CMK (cell line): ENCODE data around the gene CAMKK1.
"Not testable (repeated sequence)": the region's sequence is repeated elsewhere in the genome, so short reads cannot be mapped to it uniquely, and the experiment has no call there.

ENCODE experiments used
- DNase-seq: peaks from one replicate; pipeline ENCODE4 v3.0.0-alpha.2; 2010; ENCODE audit warnings: low read depth

CAMKK1 gene

DNA sequence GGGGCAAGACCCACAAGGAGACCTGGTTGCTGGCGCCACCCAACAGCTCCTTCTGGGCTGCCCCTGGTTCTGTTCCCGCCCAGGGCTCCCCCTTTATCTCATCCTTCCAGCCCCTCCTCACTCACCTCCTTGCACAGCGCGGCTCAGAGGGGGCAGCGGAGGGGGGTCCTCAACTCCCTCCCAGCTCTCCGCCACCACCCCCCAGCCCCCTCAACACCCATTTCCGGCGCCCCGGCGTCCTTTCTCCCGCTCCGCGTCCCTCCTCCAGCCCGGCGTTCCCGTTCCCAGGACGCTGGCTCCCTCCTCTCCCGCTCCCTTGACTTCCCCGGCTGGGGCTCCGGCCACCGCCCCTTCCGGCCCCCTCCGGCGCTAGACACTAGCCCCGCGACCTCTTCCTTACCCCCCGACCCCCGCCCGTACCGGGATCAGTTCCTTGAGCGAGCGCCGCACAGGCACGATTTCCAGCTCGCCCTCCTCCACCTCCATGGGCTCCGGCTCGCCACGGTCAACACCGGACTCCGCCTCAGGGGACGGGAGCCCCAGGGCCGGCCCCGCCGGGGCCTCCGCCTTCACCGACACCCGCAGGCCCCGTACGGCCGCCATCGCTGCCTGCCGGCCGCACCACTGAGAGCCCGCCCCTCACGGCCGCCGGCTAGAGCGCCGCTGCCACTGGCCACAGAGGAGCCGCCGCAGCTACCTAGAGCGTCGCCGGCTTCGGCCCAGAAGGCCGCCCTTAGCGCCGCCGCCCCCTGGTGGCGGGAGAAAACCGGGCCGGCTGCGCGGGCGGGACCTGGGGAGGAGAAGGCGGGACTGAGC is 47.0 kb downstream of the CAMKK1 start, which contains the start of gene NCBP3:
Gene NCBP3 (minus strand): TSS at position 626 of the 816 bp plus-strand sequence. CDS start 23 bp downstream, at position 603.
- peak; percentile 58 for DNase-seq

- DNase-seq: no peak
These were observed 47.6 kb downstream of the CAMKK1 start for GRCh38 chr17:3845291-3845620.

- DNase-seq: not testable (repeated sequence)
These were observed 48.3 kb downstream of the CAMKK1 start for GRCh38 chr17:3844556-3844955.

- no peak for DNase-seq
These were observed 48.8 kb downstream of the CAMKK1 start for GRCh38 chr17:3843935-3844516.

DNA sequence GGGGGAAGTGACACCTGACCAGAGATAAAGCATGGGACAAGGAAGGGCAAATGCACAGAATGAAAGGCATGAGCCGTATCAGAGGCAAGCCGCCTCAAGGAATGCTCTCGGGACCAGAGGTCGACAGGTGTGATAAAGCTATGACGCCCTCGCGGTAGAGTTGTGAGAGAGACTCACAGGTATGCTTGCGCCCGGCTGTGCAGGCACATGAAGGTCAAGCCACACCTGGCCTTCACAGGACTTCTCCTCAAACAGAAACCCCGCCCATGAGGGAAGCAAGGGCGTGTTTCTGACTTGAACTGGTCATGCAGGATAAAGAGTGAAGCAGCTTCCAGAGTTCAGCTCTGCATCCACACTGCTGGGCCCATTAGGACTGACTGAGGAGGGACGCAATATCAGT is 54.6 kb downstream of the CAMKK1 start:
- DNase-seq: no peak

DNA sequence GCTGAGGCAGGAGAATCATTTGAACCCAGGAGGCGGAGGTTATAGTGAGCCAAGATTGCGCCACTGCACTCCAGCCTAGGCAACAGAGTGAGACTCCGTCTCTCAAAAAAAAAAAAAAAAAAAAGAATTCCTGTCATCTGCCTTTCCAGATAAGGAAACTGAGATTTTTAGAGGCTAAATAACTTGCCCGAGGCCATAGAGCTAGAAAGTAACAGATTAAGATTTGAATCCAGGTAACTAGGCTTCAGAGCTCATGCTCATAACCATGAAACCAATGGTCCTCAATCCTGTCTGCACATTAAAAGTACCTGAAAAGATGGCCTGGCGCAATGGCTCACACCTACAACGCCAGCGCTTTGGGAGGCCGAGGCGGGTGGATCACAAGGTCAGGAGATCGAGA is 56.3 kb downstream of the CAMKK1 start:
- no peak for DNase-seq

- no peak for DNase-seq
These were observed 57.2 kb downstream of the CAMKK1 start for GRCh38 chr17:3835410-3836229.

DNA sequence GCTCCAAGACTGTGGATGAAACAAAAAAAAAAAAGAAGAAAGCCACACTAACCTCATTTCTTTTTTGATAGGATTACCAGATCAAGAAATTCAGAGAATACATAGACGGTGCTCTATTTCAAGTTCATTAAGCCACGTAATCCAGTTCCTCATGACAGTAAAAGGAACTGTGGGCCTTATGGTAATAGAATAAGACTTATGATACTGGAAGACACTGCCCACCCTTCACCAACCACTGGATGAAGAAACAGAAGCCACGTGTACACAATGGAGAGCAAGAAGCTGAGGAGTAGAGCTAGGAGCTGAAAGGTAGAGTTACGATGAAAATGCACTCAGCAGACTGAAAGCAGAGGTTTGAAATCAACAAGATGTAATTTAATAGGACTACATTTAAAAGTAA is 58.0 kb downstream of the CAMKK1 start:
- no peak for DNase-seq

- no peak for DNase-seq
These were observed 64.0 kb downstream of the CAMKK1 start for GRCh38 chr17:3828852-3829232.

DNA sequence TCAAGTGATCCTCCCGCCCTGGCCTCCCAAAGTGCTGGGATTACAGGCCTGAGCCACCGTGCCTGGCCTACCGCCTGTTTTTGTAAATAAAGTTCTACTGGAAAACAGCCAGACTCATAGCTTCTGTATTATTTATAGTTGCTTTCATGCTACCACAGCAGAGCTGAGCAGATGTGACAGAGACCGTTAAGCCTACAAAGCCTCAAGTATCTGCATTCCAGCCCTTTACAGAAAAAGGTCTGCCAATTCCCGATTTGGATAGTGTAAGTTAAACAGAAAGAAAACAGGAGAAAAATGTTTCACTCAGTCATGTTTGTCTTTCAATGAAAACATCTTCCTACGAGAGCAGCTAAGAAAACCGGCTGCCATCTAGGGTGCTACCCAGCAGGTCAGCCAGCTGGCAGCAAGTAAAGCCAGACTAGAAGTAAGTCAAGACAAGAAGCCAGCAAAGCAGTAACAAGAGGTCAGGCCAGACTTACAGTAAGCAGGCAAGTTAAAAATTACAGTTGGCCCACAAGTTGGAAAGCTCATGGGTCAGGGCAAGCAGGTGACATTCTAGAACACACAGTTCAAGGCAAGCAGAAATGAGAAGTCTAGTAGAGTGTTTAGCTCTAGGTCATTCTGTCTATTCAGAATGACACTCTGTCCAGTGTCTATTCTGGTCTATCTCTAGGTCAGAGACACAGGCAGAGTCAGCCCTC is 64.6 kb downstream of the CAMKK1 start:
- DNase-seq: no peak

GRCh38 chr17:3827124-3827773 is 65.6 kb downstream of the CAMKK1 start:
- DNase-seq: peak; percentile 15

- no peak for DNase-seq
These were observed 66.7 kb downstream of the CAMKK1 start for GRCh38 chr17:3826191-3826590.

DNA sequence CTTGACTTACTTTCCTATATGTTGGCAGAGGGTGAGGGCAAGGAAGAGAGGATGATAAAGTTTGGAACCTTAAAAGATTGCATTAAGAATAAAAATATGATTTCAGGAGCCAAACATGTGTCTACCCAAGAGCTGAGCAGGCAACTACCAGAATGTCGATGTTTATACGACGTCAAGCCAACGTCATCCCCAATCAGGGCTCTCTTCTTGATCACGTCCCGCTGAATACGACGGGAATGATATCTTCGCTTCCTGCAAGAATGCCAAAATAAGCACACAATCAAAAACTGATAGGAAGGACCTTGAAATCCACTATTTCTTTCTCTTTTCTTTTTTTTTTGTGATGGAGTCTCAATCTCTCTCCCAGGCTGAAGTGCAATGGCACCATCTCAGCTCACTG is 71.8 kb downstream of the CAMKK1 start:
- no peak for DNase-seq

DNA sequence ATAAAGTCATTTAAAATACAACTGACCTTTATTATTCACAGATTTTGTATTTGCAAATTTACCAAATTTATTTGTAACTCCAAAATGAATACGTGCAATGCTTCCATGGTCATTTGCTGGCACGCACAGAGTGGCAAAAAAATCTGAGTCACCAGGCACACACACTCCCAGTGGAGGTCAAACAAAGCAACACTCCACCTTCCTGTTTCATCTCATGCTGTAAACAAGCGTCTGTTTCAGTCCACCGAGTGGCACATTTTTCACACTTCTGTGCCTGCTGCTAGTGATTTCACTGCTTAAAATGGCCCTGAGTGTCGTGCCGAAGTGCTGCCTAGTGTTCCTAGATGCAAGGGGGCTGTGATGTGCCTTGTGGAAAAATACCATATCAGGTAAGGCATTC is 74.1 kb downstream of the CAMKK1 start:
- no peak for DNase-seq

DNA sequence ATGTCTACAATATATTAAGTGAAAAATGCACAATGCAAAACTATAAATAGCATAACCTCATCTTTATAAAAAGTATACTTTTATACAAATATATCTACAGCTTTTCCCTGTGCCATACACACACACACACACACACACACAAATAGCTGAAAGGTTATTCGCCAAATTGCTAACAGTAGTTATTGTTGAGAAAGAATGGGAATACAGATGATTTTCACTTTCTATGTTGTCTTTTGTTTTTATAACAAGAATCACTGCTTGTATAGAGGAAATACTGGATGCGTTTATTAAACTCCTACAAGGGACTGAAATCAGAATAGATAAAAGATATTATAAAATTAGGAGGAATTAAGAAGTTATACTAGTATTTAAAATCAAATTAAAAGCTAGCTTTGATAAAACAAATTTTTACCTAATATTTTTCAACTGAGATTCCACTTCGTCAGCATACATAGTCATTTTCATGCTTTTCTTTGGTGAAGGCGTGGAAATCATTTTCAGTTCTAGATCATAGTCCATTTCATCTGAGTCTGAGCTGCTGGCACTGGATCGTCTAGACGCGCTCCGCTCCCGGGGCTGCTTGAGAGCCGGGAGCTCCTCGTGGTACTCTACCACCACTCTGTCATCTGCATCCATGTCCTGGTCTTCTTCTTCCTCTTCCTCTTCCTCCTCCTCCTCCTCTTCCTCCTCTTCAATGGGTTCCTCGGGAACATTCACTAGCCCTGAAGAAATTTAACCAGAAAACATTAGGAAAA is 74.8 kb downstream of the CAMKK1 start:
- DNase-seq: no peak

- DNase-seq: no peak
These were observed 76.9 kb downstream of the CAMKK1 start for GRCh38 chr17:3815925-3816324.

DNA sequence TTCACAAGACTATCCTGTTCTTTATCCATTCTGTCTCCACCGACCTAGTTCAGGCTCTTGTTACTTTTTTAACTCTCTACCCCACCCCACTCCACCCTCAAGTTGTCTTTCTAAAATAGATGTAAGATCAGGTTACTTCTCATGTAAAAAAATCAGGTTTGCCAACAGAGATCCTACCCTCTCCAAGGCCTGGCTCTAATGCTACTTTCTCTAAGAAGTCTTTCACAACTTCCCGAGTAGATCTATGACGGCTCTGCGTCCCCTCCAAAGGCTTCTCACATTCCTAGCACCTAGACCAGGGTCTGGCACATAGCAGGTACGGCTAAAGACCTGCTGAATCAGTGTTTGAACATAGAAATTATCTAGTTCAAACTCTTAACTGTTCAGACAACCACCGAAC is 77.7 kb downstream of the CAMKK1 start:
- DNase-seq: no peak

DNA sequence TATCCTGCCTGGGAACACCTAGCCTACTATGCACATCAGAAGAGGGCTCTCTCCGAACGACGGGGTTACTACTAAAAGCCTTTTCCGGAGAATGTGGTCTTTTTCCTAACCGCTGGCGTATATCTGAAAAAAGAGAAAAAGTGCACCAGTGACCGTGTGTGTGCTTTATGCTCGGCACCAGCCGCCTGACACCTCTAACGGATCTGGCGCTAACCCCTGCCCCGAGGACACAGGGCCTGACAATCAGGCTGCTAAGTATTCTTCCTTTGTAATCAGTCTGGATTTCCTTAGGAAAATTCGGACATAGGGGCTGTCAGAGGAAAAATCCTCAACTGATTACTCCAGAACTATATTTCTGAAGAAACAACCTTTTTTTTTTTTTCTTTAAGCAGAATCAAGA is 78.5 kb downstream of the CAMKK1 start:
- no peak for DNase-seq

DNA sequence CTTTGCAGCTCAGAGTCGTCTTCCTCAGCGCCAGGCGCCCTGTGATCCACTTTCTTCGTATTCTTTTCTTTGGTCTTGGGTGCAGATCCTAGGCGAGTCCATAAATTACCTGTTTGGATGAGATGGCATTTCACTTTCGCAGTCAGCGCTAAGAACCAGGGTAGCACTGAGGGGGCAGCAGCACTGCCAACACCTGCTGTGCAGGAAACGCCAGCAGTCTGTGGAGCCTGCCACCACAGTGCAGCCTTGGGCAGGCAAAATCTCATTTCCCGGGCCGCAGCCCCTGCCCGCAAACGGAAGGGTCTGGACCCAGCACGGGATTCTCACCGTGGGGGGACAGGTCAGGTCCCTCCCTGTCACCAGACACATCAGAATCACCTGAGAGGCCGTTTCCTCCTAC is 79.7 kb downstream of the CAMKK1 start:
- no peak for DNase-seq

- no peak for DNase-seq
These were observed 80.1 kb downstream of the CAMKK1 start for GRCh38 chr17:3812771-3813170.

- no peak for DNase-seq
These were observed 80.6 kb downstream of the CAMKK1 start for GRCh38 chr17:3812284-3812683.
